Right renal pelvis (tissue), 4 donors: ENCODE results near the gene FADS6. TPM values are rescaled to one million over a fixed set of nuclear protein-coding genes. Genes with fewer than 3 reads are reported as not detected.

Experiments used
- DNase-seq, 4 donors: peaks; one replicate each; pipeline ENCODE4 v3.0.0-alpha.2; 2013; ENCODE audit warnings: low read depth in 4 of 4, low spot score in 3 of 4, missing footprints in 1 of 4
- polyA plus RNA-seq, 4 donors: library from polyadenylated mRNA; unstranded; fragments of 120-200 nt; gene quantifications; one replicate each; pipeline ENCODE4 v1.2.1, GENCODE V29; 2013; ENCODE audit not compliant: insufficient read length in 4 of 4

FADS6 gene
- polyA plus RNA-seq, 4 donors: 0.26 to 0.67 (median 0.45) TPM

DNA sequence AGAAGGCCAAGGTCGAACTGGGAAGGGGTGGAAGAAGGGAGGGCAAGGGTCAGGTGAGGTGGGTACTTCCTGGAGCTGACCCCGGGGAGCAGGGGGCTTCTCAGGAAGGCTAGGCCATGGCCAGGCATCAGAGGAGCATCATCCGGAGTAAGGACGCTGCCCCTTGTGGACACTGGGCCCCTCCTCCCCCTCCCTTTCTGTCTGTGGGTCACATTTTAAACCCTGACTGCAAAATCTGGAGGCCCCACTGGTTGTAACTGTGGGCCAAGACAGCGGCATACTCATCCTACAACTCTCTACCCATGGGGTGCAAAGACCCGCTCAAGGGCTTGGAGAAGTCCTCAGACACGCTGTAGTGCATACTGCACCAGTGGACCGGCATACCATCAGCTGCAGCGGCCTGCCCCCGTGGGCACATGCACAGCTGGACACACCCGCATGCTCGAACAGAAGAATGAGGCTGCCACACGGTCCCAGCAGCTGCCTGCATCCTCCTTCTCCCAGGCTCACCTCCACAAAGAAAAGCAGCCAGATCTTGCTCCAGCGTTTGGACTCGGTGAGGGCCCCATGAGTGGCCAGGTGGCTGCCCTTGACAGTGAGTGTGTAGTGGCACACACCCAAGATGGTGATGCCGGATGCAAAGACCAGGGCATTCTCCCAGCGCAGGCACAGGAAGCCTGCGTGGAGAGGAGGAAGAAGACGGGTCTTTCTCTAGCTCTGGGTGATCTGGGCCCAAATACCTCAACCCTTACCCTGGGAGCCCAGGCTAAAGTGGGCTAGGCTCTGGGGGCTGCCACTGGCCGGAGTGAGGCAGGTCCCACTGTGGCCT lies 1.2 kb downstream of the FADS6 start:
- DNase-seq: no peak

DNA sequence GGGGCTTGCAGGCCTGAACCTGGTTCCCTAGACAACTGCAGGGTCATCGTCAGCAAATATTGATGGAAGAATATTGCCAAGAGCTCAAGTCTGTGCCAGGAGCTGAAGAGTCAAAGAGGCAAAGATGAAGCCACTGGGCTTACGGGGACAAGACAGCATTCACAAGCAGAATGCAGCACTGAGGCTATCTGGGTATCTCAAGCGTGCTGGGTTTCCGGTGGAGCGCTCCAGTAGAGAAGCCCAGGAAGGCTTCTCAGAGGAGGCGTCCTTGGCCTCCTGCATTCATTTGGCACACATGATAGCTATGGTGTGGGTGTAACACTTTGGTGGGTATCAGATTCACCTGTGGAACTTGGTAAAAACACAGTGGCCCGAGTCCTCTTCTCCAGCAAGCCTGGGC lies 2.9 kb downstream of the FADS6 start:
- no peak for DNase-seq

DNA sequence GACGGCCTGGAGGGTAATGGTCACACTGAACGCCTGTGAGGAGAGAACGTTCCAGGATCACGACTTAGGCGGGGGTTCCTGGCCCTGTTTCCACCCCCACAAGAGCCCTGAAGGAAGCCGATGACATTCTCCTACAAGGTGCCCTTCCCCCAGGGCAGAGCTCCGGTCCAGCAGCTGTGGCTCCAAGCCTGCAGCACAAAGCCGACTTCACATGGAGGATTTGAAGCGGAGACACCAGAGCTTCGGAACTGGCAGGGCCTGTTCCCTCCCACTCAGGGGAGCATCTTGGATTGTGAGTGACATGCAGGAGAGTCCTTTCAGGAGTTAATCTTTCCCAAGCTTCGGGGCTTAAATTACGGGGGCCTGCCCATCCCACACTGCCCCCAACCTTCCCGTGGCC lies 5.0 kb downstream of the FADS6 start:
- peak in 1 of 4 donors; percentile 10 for DNase-seq

DNA sequence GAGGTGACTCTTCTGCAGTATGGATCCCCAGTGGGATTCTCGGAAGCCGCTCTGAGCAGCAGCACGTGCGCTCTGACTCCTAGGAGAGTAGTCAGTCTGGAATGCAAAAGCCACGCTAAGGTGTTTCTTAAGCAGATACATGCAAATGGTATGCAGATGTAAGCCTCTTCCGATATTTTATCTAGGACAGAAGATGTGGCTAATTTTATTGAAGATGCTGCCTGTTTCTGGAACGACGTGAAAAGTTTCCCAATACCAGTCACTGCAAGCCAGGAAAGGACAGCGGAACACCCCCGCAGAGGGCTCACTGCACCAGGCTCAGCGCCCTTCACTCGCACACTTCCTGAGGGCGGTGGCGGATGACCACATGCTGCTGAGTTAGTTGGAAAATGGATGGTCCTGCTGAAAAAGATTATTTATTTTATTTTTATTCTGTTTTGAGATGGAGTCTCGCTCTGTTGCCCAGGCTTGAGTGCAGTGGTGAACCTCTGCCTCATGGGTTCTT lies 10.1 kb downstream of the FADS6 start:
- DNase-seq: no peak

DNA sequence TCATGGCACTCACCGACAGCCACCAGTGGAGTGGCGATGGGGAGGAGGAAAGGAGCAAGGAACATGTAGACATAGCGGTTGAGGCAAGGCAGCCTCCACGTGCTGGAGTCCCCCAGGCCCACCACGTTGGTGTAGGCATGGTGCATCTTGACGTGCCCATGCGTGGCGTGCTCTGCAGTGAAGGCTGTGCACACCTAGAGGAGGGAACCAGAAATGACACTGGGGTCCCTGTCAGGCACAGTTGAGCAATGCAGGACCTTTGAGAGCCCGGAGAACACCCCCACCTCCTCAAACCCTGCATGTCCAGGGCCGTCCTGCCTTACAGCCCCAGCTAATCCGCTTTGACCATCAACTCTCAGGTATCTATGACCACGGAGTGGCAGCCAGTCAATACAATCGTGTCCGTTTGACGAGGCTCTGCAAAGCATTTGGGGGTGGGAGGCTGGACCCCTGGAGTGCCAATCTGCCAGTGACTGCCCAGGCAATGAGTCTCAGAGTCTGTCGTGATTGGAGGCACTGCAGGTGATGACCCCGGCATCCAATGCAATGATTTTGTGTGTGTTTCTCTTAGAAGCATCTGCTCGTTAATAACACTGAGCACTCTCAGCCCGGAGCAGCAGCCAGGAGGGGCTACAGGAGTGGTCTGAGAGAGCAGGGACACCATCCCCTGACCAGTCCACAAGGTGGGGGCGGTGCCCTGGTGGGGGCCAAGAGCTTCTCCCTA lies 10.8 kb downstream of the FADS6 start:
- DNase-seq: no peak

DNA sequence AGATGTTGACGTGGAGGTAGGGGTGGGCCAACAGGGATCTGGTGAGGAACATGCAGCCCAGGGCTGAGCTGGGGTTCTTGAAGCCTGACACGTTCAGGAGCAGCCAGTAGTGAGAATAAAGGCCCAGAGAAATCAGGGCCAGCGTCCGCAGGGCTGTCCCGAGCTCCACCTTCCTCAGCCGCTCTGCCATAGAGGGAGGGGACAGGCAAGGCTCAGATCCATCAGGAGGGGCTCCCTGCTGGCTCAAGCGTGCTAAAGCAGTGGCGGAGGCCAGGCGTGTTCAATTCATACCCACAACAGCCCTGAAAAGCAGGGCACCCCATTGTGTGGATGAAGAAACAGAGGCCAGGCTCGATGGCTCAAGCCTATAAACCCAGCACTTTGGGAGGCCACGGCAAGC lies 12.4 kb downstream of the FADS6 start:
- DNase-seq: no peak

DNA sequence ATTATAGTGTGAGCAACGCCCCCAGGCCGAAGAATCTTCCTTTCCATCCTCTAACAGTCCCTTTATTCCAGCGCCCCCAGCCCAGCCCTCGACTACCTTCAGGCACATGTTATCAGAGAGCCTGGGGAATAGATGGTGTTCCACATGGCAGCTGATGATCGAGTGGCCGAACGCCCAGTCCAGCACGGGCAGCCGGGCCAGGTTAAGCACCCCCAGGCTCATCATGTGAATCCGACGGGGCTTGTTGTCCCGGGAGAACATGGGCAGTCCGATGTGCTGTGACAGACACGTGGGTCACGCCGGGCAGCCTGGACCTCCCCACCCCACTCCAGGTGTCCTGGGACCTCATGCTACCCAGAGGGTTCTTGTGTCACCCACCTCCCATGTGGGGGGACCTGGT lies 14.1 kb downstream of the FADS6 start:
- no peak for DNase-seq

DNA sequence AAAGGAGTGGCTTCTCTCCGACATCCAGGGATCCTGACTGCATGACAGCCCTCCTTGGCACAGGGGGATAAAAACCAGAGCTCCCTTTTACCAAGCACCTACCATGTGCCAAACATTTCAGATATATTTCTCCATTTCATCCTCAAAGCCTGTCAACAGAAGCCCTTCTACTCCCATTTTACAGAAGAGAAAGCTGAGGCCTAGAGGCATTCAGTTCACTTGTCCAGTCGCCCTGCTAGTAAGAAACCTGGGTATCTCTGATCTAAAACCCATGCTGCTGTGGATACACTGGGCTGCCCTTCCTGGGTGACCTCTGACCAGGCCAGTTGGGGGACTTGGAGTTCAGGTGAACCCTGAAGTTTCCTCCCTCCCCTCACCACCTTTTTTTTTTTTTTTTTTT lies 14.8 kb downstream of the FADS6 start:
- no peak for DNase-seq

DNA sequence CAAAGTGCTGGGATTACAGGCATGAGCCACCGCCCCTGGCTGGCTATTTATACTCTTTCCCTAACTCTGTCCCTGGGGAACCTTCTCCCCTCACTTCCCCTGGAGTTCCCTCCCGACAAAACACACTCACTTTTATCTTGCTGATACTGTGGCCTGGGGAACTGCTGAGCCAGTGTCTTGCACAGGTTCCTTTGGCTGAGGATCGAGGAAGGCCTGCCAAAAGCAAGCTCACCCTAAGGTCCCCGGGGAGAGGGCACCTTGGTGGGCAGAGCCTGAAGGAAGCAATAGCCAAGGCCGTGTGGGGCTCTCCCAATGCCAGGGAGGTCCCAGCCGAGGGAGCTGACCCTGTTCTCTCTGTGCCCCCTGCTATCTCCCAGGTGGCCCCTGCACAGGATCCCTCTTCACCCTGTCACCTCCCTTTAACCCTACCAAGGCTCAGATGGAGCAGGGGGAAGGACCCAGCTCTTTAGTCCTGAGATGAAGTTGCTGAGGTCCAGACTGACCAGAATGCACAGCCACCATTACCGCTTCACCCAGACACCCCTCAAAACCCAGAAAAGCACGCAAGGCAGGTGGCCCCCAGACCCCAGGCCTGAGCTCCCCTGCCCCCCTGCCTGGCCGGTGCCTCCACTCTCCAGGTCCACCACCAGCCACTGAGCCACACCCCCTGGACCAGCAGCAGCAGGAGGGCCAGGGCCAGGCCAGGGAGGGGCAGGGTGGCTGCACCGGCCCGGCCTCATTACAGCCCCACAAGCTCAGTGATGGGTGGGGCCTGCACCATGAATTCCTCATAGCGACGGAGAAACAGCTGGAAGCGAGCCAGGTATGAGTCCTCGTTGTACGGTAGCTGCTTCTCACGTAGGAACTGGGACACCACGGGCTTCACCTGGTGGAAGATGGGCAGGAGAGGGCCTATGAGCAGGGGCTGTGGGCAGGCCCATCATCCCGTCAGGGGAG lies 15.6 kb downstream of the FADS6 start:
- DNase-seq: no peak

DNA sequence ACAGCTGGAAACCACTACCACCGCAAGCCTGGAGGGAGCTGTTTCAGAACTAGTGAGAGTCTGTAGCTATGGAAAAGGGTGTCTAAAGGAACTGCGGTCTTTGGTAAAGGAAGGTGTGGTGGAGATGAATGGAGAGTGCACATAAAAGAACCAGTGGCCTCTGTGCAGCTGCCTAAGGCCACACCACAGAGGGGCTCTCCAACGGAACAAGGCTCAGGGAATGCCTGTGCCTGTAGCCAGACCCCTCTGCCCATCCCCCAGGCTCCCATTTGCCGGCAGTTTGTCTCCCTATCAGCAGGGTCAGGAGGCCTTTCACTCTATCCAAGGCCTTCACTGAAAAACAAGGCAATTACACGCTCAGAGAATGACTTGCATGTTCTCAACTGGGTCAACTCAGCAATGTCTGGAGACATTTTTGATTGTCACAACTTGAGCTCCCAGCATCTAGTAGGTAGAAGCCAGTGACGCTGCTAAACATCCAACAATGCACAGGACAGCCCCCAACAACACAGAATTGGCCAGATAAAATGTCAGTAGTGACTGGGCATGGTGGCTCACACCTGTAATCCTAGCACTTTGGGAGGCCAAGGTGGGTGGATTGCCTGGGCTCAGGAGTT lies 17.3 kb downstream of the FADS6 start:
- no peak for DNase-seq

DNA sequence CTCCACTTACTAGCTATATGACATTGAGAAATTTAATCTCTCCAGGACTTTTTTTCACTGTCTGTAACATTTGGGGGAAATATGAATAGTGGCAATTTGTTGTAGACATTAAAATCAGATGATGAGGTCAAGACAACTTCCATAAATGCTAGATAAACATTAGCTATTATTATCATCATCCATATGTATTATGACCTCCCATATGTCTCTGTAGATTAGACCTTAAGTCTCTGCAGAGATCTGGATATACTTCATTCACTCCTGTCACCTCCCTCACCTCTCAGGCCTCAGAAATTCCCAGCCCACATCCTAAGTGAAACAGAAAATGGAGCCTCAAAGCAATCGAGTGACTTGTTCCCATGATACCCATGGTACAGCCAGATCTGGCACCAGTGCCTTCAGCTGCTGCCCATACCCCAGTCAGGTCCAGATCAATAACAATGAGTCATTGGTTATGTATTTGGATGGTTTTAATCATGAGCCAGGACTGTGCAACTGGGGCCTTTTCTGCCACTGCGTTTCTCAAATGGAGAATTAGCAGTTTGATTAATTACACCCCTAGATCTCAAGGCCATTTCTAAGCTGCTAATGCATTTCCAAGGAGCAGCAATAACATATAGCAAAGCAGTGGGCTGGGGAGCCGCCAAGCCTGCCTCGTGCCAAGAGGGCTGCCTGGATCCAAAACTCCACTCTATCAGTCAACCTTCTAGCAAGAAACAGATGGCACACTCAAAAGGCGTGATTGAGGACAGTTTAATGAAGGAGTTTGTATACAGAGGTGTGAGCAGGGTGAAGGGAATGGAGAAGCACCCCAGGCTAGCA lies 18.1 kb downstream of the FADS6 start:
- DNase-seq: no peak

DNA sequence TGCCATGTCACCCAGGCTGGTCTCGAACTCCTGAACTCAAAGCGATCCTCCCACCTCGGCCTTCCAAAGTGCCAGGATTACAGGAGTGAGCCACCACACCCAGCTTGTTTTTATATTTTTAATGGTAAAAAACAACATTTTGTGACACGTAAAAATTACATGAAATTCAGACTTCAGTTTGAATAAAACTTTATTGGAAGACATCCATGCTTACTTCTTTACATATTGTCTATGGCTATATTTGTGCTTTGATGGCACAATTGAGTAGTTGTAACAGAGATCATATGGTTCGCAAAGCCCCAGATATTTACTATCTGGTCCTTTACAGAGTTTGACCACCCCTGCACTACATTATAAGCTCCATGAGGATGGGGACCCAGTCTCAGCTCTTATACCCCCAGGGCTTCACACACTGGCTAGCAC lies 18.8 kb downstream of the FADS6 start:
- no peak for DNase-seq

DNA sequence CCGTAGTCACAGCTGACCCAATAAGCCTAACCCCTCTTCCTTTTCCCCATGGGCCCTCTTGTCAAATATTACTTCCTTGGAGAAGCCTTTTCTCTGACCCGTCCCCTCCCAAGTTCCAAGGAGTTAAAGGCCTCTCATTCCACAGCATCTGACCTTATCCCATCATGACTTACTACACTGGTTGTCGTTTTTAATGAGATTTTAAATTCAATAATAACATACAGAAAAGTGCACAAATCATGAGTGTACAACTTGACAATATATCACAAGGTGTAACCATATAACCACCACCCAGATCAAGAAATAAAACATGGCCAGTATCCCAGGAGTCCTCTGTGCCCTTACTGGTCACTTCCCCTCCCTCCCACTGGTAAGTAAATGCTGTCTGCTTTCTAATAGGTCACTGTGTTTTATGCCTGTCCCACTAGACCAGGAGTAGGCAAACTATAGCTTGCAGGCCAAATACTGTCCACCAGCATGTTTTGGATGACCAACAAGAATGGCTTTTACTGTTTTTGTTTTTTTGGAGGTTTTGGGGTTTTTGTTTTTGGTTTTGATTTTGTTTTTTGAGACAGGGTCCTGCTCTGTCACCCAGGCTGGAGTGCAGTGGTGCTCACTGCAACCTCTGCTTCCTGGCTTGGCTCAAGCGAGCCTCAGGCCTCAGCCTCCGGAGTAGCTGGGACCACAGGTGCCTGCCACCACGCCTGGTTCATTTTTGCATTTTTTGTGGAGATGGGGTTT lies 19.4 kb downstream of the FADS6 start:
- no peak for DNase-seq

DNA sequence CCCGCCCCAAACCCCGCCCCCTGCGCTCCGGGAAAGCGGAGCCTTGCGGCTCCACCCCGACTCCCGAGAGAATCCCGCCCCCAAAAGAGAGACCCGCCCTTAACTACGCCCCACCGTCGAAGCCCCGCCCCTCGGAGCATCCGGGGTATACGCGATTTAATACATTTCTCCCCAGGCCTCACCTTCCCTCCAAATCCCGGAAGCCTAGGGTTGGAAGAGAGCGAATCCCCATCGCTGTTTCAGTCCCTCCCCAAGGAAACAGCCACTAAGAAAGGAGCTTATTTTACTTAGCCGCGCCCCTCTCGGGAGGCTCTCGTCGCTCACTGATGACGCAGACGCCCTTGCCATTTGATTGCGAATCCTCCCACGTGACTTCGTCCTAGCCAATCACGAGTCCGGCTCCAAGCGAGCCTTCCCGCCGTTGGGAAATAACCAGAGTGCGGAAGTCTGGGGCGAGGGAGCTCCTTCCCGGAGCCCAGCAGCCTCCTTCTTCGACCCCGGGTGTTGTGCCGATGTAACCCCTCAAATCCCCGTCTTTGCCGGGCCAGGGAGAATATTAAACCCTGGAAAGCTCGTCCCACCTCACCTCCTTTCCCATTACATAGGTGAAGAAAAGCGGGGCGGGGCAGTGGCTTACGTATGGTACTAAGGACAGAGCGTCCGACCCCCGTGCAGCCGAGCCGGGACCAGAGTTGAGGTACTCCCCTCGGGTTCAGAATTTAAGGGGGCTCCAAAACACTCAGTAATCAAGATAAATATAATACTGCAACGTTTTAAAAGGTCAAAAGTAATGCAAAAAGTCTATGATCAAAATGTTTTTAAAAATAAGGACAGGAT lies 20.2 kb downstream of the FADS6 start:
- peak; percentile 100 for DNase-seq

DNA sequence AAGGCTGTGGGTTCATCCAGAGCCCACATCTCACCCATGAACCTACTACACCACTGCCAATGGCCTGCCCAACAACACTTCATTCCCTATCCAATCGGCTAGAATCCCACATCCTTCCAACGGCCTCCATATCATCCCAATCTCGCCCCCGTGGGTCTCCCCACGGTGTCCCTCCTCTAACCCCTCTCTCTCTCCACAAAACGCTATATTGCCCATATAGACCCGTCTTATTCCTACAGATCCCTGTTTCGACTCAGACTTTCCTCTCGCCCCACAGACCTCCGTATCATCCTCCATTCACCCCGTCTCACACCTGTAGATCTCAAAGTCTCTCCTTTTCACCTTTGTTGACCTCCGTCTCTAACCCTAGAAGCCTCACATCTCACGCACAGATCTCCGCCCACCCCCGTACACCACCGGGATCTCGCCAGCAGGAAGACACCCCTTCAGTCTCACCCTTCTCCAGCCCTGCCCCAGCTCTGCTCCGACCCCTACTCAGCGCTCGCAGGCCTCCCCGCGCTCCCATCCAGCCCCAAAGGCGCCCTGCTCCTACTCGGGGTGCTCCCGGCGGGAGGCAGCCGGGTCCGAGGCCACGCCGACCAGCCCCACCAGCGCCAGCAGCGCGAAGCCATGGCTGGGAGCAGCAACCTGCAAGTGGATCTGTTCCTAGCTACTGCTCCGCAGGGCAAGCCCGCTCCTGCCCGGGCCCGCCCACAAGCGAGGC lies 21.0 kb downstream of the FADS6 start, which contains the start of gene FDXR:
Gene FDXR, minus strand, starts transcription at position 682 of the 724 bp plus-strand sequence. Its CDS starts 50 bp downstream, at position 632.
- no peak for DNase-seq

DNA sequence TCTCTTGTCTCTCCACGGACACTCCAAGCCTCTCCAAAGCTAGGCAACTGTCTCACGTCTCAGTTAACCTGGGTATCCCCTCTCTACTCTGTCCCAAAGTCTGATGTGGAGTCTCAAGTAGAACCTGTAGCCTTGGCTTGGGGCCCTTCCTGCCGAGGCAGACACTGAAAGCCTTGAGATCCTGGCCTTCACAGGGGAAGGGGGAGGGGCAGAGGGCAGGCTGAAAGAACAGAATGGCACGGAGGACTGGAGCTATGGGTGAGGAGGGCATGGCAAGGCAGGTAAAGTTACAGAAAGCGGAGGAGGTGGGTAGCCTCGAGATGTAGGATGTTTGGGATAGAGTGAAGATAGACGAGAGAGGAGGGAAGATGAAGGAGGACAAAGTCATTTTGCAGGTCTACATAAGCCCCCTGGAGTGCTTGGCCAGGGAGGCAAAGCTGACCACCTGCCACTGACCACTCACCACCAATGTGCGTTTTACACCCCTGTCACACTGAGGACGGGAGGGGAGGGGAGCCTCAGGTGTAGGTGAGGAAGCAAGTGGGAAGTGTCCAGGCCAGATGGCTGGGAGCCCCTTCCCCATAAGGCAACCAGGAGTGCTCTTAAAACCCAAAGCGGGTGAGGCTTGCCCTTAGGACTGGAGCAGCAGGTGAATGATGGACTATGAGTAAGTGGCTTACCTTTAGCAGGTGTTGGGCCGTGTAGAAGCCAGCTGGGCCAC lies 21.9 kb downstream of the FADS6 start:
- DNase-seq: no peak
